Right ventricle myocardium superior (tissue), 1 donor: ENCODE measurements around the gene NELFB. TPM values are rescaled to one million over a fixed set of nuclear protein-coding genes. Genes with fewer than 3 reads are reported as not detected.
"Not testable (repeated sequence)": the region's sequence is repeated elsewhere in the genome, so short reads cannot be mapped to it uniquely, and the experiment has no call there.

Experiments used
- ATAC-seq: fragments of 200-7000 bp; cut with Tn5 transposase; one replicate; pipeline ENCODE4 v1.9.1; 2020; ENCODE audit warnings: mild to moderate bottlenecking; ENCODE audit not compliant: poor library complexity
- DNase-seq: peaks from one replicate; pipeline ENCODE4 v3.0.0-alpha.2; 2020
- intact Hi-C: fragments of 100-400 bp; cut with DNase I; formaldehyde crosslinking; loops from one replicate; pipeline ENCODE4 v1.11.2; 2022
- total RNA-seq: library from RNA; stranded (reverse); fragmentation: NEBNext Ultra II Directional; extraction: Animal tissue kit (Norgen Biotek cat#: 25700); gene quantifications from one replicate; pipeline ENCODE4 v1.2.1, GENCODE V29; 2021
- donor health status: DM: no; HTN: yes; CAD: no; lungs with severe emphysema.

NELFB gene
- total RNA-seq, 1 donor from 2014 or later, result 39.9 TPM

DNA sequence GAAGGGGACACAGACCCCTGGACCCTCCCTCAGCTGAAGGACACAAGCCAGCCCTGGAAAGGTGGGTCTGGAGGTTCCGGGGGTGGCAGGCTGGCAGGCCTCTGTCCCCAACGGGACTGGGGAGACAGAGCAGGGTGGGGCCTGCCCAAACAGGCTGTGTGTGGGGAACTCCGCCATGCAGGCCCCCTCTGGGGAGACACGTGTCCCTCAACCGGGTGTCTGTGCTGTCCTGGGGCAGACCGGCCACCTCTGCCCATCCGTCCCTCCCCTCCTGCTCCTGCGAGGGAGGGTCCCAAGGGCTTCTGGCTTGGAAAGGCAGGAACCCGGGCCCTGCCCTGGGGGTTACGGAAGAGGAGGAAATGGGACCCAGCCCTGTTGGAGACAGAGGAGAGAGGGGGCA, 23.0 kb upstream of the NELFB start:
- DNase-seq (no peak), ATAC-seq (no peak)
- intact Hi-C loops, result no loop called here

DNA sequence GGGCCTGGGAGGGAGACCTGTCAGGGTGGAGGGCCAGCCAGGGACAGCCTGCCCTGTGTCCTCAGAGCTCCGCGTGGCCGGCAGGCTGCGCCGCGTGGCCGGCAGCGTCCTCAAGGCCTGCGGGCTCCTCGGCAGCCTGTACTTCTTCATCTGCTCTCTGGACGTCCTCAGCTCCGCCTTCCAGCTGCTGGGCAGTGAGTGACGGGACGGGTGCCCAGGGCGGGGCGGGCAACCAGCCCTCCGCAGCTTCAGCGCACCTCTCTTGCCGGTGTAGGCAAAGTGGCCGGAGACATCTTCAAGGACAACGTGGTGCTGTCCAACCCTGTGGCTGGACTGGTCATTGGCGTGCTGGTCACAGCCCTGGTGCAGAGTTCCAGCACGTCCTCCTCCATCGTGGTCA, 22.6 kb upstream of the NELFB start:
- no peak for ATAC-seq
- intact Hi-C loops, result no loop called here
- DNase-seq, result no peak

DNA sequence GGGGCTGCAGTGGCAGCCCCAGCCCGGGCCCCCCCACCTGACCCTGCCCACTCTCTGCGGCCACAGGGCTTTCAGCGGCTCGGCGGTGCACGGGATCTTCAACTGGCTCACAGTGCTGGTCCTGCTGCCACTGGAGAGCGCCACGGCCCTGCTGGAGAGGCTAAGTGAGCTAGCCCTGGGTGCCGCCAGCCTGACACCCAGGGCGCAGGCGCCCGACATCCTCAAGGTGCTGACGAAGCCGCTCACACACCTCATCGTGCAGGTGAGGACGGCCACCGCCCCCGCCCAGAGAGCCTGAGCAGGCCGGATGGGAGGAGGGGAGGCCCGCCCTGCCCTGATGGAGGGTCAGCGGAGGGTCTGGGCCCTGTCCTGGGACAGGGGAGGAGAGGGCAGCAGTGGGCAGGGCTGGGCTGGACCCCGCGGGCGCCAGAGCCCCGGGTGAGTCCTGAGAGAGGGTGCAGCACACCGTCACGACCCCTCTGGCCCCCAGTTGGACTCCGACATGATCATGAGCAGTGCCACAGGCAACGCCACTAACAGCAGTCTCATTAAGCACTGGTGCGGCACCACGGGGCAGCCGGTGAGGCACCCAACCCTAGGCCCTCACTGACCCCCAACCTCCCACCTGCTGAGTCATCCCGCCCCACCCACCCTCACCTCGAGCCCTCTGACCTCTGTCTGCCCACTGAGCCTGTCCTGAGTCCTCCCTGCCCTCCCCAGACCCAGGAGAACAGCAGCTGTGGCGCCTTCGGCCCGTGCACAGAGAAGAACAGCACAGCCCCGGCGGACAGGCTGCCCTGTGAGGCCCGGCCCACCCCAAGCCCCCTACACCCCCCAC, 21.8 kb upstream of the NELFB start:
- ATAC-seq, result no peak
- DNase-seq, result no peak
- intact Hi-C loops, result no loop called here

DNA sequence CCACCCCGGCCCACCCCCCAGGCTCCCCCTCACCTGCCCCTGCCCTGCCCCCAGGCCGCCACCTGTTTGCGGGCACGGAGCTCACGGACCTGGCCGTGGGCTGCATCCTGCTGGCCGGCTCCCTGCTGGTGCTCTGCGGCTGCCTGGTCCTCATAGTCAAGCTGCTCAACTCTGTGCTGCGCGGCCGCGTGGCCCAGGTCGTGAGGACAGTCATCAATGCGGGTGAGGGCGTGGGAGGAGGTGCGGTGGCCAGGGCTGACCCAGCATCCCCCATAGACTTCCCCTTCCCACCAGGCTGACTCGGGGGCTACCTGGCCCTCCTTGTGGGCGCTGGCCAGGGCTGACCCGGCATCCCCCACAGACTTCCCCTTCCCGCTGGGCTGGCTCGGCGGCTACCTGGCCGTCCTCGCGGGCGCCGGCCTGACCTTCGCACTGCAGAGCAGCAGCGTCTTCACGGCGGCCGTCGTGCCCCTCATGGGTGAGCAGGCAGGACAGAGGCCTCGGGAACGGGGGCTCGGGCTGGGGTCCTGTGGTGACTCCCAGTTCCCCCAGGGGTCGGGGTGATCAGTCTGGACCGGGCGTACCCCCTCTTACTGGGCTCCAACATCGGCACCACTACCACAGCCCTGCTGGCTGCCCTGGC, 21.0 kb upstream of the NELFB start:
- intact Hi-C loops, result no loop called here
- no peak for ATAC-seq
- no peak for DNase-seq

DNA sequence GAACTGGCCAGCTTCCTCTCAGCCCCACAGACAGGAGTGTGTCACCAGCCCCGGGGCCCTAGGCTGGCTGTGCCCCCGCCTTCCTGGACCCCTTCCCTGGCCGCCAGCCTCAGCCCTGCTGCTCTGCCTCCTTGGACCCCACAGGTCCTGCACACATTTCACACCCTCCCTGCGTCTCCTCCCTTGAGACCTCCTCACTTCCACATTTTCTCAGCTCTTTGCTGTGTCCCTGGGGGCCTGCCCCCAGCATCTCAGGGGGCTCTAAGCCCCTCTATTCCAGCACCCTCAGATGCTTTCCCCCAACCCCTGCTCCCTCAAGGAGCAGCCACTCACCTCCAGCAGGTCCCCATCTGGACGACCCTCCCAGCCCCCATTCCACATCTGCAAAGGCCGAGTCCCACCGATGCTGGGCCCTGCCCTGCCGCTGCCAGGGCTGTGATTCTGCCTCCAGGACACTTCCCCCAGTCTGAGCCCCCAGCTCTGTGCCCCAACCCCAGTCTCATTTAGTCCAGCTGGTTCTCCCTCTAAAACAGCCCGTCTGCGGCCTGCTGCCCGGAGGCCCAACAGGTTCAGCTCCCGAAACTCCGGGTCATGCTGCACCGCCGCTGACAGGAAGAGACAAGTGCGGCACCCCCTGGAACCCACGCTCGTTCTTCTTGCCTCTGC, 20.2 kb upstream of the NELFB start:
- DNase-seq (no peak), ATAC-seq (no peak)
- intact Hi-C loops, result no loop called here

DNA sequence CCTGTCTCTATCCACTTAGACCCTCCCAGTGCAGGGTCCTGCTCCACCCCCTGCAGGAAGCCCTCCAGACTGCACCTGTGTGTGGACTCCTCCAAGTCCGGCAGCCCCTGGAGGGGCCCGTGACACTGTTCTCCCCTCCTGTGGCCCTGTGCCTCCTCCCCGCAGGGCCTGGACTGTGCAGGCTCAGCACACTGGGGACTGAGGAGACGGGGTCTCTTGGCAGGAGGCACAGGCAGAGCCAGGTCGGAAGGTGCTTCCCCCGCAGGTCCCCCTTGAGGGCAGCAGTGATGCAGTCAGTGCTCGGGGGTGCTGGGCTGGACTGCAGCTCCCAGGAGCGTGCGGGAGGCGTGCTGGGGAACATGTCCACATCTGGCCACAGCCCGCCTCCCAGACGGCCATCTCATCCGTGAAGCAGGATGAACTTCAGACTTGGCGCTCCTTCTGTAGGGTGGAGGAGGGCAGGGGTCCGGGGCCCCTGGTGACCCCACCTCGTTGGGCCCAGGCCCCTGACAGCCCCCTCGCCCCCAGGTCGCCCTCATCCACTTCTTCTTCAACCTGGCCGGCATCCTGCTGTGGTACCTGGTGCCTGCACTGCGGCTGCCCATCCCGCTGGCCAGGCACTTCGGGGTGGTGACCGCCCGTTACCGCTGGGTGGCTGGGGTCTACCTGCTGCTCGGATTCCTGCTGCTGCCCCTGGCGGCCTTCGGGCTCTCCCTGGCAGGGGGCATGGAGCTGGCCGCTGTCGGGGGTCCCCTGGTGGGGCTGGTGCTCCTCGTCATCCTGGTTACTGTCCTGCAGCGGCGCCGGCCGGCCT, 19.5 kb upstream of the NELFB start:
- intact Hi-C loops, result no loop called here
- ATAC-seq, result no peak
- no peak for DNase-seq

DNA sequence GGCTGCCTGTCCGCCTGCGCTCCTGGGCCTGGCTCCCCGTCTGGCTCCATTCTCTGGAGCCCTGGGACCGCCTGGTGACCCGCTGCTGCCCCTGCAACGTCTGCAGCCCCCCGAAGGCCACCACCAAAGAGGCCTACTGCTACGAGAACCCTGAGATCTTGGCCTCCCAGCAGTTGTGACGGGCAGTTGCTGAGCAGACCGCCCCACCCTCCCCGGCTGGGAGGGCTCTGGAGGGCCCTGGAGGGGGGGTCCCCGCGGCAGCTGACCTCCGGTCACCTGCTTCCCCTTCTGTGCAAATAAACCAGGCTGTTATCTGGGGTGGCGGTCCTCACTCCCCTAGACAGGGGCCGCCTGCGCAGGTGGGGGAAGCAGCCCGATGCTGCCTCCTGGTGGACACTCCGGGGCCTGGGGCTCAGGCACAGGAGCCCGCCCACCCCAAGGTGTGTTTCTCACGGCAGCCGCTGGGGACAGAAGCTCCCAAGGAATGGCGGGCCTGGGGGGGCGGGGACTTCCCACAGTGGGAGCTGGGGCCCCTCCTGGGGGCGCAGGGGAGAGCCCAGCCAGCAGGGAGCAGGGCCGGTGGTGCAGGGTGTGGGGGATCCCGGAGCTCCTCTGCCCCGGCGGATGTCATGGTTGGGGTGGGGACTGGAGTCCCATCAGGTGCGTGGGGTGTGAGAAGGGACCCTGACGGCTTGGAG, 18.7 kb upstream of the NELFB start:
- peak; percentile 52 for ATAC-seq
- intact Hi-C loops, result no loop called here

DNA sequence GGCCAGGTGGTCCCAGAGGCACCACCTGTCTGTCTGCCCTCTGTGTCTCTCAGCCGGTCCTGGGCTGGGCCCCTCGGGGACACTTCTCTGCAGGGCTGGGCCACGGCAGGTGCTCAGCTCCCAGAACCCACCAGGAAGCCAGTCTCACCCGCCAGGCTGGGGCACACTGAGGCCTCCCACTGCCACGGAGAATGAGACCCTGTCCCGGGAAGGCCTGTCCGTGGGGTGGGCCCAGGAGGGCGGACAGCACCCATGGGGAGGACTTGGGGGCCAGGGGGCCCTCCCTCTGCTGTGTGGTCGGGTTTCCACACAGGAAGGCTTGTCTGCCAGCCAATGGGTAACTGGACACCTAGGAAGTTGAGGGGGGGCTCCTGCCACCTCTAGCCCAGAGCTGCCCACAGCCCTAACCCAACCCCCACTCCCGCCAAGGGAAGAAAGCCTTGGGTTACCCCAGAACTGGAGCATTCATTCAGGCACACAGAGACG, 18.1 kb upstream of the NELFB start:
- ATAC-seq (no peak), DNase-seq (no peak)
- intact Hi-C loops, result no loop called here

More for the DNA sequence above, 18.7 kb upstream of the NELFB start:
- DNase-seq, result peak; percentile 92

DNA sequence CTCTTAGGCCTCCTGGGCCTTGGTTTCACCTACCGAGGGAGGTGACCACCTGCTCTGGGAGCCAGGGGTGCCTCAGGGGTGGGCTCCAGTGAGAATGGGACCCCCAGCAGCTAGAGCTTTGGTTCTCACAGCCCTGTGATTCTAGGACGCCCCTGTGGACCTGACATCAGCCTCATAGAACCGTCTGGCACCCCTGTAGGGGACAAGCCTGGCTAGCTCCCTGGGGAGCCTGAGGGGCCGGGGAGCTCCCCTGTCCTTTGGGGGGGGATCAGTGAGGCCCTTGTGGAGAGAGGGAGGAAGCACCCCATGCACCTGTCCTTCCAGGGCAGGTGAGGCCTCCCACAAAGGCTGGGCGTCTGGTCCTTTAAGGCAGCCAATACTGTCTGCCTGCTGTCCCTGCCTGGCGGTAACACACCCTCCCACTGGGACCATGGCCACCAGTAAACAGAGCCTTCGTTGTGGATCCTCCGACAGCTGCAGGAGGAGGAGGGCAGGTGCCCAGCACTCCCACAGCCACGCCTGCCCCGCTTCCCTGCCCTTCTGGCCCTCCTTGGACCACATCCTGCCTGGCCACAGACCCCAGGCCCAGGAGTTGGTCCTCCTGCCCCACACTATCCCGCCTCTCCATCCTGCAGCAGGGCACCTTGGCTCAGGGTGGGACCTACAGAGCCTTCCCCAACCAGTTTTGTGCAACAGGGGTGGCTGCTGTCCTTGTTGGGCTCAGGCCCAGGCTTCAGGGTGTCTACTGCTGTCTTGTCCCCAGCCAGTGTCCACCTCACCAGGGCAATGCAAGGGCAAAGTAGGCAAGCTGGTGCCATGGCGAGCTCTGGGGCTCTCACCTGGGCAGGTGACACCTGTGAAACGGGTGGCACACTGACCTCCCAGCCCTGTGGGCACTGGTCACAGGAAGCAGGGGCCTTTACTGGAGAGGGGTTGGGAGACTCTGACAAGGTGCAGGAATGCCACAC, 17.1 kb upstream of the NELFB start:
- DNase-seq, result no peak

DNA sequence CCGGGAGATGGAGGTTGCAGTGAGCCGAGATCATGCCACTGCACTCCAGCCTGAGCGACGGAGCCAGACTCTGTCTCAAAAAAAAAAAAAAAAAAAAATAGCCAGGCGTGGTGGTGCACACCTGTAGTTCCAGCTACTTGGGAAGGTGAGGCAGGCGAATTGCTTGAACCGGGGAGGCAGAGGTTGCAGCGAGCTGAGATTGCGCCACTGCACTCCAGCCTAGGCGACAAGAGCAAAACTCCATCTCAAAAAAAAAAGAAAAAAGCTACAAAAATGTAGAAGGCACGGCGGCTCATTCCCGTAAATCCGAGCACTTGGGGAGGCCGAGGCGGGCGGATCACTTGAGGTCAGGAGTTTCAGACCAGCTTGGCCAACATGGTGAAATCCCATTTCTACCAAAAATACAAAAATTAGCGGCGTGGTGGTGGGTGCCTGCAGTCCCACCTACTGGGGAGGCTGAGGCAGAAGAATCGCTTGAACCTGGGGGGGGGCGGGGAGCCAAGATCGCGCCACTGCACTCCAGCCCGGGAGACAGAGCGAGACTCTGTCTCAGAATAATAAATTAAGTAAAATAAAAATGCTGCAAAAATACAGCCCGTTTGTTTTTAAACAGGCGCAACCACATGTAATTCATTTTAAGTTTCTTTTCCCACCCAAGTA, 15.5 kb upstream of the NELFB start:
- DNase-seq, ATAC-seq, intact Hi-C loops: not testable (repeated sequence)

More for the DNA sequence above, 17.1 kb upstream of the NELFB start:
- no peak for ATAC-seq
- intact Hi-C loops, result no loop called here

DNA sequence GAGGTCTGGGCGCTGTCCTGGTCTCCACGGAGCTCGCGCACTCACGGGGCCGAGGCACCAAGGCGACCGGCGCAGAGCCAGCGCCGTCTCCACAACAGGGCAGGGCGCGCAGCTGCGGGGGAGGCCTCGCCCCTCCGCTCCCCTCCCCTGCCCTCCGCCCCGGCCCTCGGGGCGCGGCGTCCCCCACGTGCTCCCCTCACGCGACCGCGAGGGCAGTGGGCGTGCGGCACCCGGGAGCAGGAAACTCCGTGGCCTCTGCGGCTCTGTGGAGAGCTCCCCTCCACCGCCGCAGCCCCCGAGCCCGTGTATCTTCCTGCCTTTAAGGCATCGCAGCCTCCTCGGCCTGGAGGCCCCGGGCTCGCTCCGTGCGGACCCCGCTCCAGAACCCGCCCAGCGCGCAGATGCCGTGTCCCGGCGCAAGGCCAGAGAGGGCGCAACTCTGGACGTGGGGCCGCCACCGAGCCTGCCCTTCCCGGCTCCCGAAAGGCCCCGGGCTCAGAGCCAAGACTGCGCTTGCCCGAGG, 14.7 kb upstream of the NELFB start:
- intact Hi-C loops, result no loop called here
- DNase-seq, result peak; percentile 90
- ATAC-seq, result peak; percentile 67

DNA sequence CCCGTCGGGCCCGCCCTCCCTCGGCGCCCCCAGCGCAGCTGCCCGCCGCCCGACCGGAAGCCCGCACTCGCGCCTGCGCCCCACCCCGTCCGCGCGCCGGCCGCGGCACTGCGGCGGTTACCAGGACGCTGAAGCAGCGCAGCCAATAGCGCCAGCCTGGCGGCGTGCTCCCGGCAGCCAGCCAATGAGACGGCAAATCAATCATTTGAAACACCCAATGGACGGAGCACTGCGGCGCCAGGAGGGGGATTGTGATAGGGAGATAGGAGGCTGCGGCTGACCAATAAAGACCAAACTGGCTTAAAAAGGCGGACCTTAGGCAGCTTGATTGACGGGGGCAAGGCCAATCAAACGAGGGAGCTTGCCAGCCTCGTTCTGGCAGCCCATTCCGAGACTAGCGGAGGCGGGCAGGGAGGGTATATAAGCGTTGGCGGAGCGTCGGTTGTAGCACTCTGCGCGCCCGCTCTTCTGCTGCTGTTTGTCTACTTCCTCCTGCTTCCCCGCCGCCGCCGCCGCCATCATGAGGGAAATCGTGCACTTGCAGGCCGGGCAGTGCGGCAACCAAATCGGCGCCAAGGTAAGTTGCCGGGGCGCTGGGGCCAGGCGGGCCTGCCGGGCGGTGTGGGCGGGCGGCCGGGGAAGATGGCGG, 14.2 kb upstream of the NELFB start, which contains the start of gene TUBB4B:
Gene TUBB4B (plus strand): TSS at position 447 of the 649 bp plus-strand sequence. CDS start 74 bp downstream, at position 521.
- ATAC-seq (peak; percentile 87), DNase-seq (peak; percentile 100)
- intact Hi-C loops, result no loop called here

DNA sequence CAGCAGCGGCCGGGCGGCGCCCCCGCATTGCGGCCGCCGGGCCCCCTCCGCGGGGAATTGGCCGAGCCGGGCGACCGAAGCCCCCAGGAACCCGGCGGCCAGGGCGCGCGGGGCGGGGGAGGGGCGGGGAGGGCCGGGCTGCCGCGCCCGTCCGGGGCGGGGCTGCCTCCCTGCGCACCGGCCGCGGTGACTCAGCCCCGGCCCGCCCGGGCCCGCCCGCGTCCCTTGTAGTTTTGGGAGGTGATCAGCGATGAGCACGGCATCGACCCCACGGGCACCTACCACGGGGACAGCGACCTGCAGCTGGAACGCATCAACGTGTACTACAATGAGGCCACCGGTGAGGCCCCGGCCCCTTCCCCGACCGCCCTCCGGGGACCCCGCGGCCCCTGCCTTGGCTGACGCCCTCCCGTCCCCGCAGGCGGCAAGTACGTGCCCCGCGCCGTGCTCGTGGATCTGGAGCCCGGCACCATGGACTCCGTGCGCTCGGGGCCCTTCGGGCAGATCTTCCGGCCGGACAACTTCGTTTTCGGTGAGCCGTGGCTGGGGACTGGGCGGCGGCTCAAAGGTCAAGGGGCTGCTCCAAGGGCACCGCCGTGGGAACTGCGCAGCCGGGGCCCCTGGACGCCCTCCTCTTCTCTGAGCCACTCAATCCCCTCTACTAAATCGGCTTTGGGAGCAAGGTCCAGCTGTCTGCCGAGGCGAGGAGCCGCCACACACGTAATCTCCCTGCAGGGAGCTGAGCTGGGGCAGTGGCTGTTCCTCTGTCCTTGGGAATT, 13.4 kb upstream of the NELFB start:
- intact Hi-C loops, result no loop called here
- no peak for ATAC-seq

DNA sequence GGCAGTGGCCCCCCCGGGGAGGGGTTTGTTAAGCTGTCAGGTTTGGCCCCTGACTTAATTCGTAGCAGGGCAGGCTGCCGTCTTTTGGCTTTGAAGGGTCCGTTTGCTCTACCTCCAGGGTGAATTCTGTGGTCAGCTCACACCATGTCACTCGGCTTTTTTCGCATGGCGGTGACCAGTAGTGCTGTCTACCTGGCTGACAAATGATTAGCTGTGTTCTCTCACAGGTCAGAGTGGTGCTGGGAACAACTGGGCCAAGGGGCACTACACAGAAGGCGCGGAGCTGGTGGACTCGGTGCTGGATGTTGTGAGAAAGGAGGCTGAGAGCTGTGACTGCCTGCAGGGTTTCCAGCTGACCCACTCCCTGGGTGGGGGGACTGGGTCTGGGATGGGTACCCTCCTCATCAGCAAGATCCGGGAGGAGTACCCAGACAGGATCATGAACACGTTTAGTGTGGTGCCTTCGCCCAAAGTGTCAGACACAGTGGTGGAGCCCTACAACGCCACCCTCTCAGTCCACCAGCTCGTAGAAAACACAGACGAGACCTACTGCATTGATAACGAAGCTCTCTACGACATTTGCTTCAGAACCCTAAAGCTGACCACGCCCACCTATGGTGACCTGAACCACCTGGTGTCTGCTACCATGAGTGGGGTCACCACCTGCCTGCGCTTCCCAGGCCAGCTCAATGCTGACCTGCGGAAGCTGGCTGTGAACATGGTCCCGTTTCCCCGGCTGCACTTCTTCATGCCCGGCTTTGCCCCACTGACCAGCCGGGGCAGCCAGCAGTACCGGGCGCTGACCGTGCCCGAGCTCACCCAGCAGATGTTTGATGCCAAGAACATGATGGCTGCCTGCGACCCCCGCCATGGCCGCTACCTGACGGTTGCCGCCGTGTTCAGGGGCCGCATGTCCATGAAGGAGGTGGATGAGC, 12.6 kb upstream of the NELFB start:
- ATAC-seq (no peak), DNase-seq (no peak)
- intact Hi-C loops, result no loop called here

More for the DNA sequence above, 13.4 kb upstream of the NELFB start:
- DNase-seq, result peak; percentile 79
